Activated T-cell treated with anti-CD3 and anti-CD28 coated beads, Interleukin-2, amount 50 U/mL, for 4 hours (primary cell): ENCODE data around the gene SRM. TPM values are rescaled to one million over a fixed set of nuclear protein-coding genes. Genes with fewer than 3 reads are reported as not detected.
"Not testable (repeated sequence)": the region's sequence is repeated elsewhere in the genome, so short reads cannot be mapped to it uniquely, and the experiment has no call there.

Experiments
- ATAC-seq, 2 donors: fragments of 200-7000 bp; cut with Tn5 transposase; one replicate each; pipeline ENCODE4 v1.10.0; 2021
- DNase-seq: peaks from one replicate; pipeline ENCODE4 v3.0.0-alpha.2; 2020
- H3K27me3 Mint-ChIP-seq: one replicate; pipeline ENCODE4 v1.8.0; 2021; ENCODE audit warnings: low read depth, mixed read lengths
- H3K36me3 Mint-ChIP-seq: one replicate; pipeline ENCODE4 v1.8.0; 2022; ENCODE audit warnings: mixed read lengths; ENCODE audit not compliant: insufficient read depth
- H3K4me1 Mint-ChIP-seq: one replicate; pipeline ENCODE4 v1.8.0; 2021; ENCODE audit warnings: low read depth, mixed read lengths
- H3K4me3 Mint-ChIP-seq: one replicate; pipeline ENCODE4 v1.8.0; 2021; ENCODE audit warnings: mild to moderate bottlenecking, moderate library complexity, mixed read lengths
- H3K9me3 Mint-ChIP-seq: one replicate; pipeline ENCODE4 v1.8.0; 2021; ENCODE audit warnings: mixed read lengths
- total RNA-seq, 3 donors: library from RNA; stranded (reverse); gene quantifications; one replicate each; pipeline ENCODE4 v1.2.1, GENCODE V29; 2021

SRM gene
- total RNA-seq, 3 donors from 2014 or later: 622 to 706 (median 667) TPM

DNA sequence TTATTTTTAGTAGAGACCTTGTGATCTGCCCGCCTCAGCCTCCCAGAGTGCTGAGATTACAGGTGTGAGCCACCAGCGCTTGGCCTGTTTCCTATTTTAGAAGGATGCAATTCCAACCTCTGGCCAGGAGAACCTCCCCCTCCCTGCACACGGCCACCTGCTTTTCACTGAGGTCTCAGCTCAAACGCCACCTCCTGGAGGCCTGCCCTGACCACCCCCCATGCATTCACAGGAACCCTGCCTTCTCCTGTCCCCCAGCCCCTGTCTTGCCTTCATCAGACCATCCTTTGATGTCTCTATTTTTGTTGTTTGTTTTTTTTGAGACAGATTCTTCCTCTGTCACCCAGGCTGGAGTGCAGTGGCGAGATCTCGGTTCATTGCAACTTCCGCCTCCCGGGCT lies 2.3 kb downstream of the SRM start:
- peak overlapping the region; percentile 97 for H3K4me3 Mint-ChIP-seq
- DNase-seq (no peak), ATAC-seq (no peak)
- no peaks in the 10 kb centered on the region for H3K9me3 Mint-ChIP-seq
- peaks cover 17% of the 10 kb centered on the region for H3K36me3 Mint-ChIP-seq
- H3K4me1 Mint-ChIP-seq: peaks cover 25% of the 10 kb centered on the region
- H3K27me3 Mint-ChIP-seq: no peaks in the 10 kb centered on the region

DNA sequence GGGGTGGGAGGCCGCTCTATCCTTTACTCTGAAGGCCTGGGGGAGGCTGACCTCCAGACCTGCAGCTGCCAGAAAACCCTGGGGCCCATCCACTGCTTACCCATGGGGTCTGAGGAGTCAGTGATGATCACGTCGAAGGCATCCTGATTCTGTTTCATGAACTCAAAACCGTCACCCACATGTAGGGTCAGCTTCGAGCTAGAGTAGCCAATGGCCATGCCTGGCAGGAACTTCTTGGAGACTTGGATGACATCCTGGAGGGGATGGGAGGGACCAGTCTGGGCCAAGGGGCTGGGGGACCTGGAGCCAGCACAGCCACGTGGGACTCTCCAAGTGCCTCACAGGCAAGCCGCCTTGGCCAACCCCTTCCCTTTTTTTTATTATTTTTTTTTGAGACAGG lies 3.3 kb downstream of the SRM start:
- peaks cover 17% of the 10 kb centered on the region for H3K36me3 Mint-ChIP-seq
- ATAC-seq (no peak), DNase-seq (no peak)
- no peak overlapping the region for H3K4me3 Mint-ChIP-seq
- no peaks in the 10 kb centered on the region for H3K27me3 Mint-ChIP-seq
- peaks cover 20% of the 10 kb centered on the region for H3K4me1 Mint-ChIP-seq
- H3K9me3 Mint-ChIP-seq: no peaks in the 10 kb centered on the region

DNA sequence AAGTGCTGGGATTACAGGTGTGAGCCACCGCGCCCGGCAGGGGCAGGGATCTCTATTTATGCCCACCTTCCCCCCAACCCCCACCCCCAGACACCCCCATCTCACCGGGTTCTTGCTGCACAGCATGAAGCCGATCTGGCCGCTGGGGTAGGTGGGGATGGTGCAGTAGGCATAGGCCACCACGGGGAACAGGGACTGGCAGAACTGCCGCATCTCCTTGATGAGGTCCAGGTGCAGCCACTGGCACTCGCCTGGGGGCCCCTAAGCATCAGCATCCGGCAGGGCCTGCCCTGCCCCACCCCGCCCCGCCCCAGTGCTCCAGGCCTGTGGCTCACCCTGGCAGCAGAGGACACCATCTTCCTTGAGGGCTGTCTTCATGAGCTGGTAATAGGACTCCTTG lies 4.1 kb downstream of the SRM start:
- DNase-seq (no peak), ATAC-seq (no peak)
- H3K27me3 Mint-ChIP-seq: no peaks in the 10 kb centered on the region
- H3K9me3 Mint-ChIP-seq: no peaks in the 10 kb centered on the region
- H3K4me1 Mint-ChIP-seq: peaks cover 13% of the 10 kb centered on the region
- peaks cover 17% of the 10 kb centered on the region for H3K36me3 Mint-ChIP-seq
- no peak overlapping the region for H3K4me3 Mint-ChIP-seq

DNA sequence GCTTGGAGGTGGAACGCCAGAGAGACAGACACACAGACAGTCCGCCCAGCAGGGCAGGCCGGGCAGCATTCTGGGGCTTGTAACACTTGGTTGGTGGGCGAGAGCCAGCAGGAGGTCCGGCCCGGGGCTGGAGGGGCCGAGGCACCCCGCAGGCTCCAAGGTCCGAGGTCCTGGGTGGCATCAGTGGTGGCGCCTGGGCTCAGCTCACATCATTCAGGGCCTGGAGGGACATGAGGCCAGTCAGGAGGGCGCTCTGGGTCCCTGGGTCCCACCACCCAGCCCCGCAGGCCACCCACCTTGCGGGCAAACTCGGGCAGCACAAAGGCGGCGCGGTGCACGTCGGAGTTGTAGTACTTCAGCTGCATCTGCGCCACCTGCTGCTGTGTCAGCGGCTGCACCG lies 5.2 kb downstream of the SRM start:
- Mint-ChIP-seq H3K36me3 (peaks cover 17% of the 10 kb centered on the region), H3K4me3 (no peak overlapping the region), H3K4me1 (peaks cover 10% of the 10 kb centered on the region), H3K9me3 (no peaks in the 10 kb centered on the region), H3K27me3 (no peaks in the 10 kb centered on the region)
- ATAC-seq (no peak), DNase-seq (no peak)

DNA sequence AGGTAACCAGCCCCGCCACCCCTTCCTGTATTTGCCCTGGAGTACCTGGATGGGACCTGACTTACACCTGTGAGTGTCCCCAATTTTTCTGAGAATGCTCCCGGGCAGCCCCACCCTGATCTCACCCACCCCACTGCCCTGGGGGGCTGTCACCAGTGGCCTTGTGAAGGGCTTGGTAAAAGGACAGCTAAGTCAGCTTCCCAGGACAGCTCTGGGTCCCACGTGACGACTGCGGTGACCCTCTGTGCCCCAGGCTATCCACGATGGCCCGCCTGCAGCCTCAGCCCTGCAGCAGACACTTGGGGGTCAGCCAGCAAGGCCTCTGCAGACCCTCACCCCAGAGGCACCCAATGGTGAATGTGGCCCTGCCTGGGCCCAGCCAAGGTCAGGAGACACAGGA lies 5.6 kb downstream of the SRM start:
- Mint-ChIP-seq H3K36me3 (peaks cover 17% of the 10 kb centered on the region), H3K4me1 (peaks cover 10% of the 10 kb centered on the region), H3K4me3 (no peak overlapping the region), H3K9me3 (no peaks in the 10 kb centered on the region), H3K27me3 (no peaks in the 10 kb centered on the region)
- no peak for ATAC-seq
- no peak for DNase-seq

DNA sequence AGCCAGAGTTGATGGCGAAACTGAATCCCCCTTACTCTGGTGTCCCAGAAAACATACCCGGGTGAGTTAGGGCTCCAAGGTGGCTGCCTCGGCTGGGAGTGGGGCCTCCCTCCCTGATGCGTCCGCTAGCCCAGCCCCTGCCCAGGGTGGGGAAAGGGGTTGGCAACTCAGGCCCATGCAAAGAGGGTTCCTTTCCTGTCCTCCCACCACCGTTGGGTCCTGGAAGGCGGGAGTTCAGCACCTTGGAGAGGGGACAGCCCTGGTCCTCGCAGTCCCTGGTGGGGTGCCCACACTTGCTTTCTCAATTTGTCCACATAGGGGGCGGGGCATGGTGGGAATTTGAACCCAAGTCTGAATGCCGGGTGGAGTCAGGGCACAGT lies 6.1 kb downstream of the SRM start:
- no peaks in the 10 kb centered on the region for H3K9me3 Mint-ChIP-seq
- DNase-seq (no peak), ATAC-seq (peak; percentile 7 to 18)
- H3K27me3 Mint-ChIP-seq: no peaks in the 10 kb centered on the region
- H3K4me1 Mint-ChIP-seq: peaks cover 8% of the 10 kb centered on the region
- H3K36me3 Mint-ChIP-seq: peaks cover 13% of the 10 kb centered on the region
- no peak overlapping the region for H3K4me3 Mint-ChIP-seq

DNA sequence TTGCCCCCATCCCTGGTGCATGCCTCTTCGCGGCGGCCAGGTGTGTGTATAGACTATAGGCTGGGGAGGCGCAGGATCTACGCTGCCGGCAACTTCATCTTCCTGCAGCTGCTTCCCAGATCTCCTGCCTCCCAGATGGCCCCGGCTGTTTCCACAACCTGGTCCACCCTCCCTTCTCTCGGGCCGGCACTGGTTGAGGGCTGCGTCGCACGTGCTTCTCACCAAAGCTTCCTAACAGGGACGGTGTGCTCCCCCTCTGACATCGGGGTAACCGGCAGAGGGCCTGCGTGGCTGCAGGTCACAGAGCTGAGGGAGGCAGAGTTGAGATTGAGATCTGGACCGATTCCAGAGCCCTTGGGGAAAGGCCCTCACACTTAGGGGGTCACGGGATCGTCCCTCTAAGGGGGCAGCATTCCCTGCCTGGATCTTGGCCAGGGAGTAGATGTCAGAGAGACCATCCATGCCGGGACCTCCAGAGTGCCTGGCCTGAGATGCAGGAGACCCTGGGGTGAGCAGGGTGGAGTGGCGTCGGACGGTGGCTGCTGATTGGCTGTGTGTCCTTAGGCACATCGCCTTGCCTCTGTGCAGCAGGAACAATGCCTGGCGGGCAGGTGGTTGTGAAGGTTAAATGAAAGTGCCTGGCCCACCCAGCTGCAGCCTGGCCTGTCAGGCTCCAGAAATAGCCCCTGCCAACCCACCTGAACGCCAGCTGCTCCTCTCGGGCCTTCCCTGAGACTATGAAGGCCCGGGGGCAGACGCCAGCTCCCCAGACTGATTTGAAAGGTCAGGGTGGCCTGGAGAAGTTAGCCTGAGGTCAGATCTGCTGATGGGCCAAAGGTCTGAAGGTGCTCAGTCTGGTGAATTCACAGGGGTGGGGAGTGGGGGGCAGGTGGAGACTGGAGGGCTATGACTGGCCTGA lies 6.7 kb downstream of the SRM start:
- peaks cover 10% of the 10 kb centered on the region for H3K36me3 Mint-ChIP-seq
- peaks cover 3% of the 10 kb centered on the region for H3K4me1 Mint-ChIP-seq
- H3K4me3 Mint-ChIP-seq: no peak overlapping the region
- H3K27me3 Mint-ChIP-seq: no peaks in the 10 kb centered on the region
- H3K9me3 Mint-ChIP-seq: no peaks in the 10 kb centered on the region
- no peak for DNase-seq
- ATAC-seq: peak; percentile 9 to 27

DNA sequence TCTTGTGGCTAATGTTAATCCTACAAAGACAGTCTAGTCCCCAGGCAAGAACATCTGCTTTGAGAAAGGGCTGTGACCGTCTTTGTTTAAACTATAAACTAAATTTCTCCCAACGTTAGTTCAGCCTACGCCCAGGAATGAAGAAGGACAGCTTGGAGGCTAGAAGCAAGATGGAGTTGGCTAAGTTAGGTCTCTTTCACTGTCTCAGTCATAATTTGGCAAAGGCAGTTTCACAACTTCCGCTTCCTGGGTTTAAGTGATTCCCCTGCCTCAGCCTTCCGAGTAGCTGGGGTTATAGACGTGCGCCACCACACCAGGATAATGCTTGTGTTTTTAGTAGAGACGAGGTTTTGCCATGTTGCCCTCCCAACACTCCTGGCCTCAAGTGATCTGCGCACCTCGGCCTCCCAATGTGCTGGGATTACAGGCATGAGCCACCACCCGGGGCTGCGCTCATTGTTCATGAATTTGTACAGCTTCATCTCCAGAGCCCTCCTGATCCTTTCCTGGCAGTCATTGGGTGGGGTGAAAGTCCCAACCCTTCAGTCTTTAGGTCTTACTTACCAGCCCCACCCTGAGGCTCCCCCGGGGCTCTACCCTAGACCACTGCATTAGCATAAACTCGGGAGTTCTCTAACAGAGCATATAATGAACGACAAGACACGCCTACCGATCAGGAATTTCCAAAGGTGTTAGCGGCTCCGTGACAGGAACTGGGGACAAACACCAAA lies 7.9 kb downstream of the SRM start:
- H3K36me3 Mint-ChIP-seq: peaks cover 4% of the 10 kb centered on the region
- peaks cover 2% of the 10 kb centered on the region for H3K4me1 Mint-ChIP-seq
- no peak for DNase-seq
- no peaks in the 10 kb centered on the region for H3K9me3 Mint-ChIP-seq
- H3K27me3 Mint-ChIP-seq: no peaks in the 10 kb centered on the region
- H3K4me3 Mint-ChIP-seq: no peak overlapping the region
- ATAC-seq: no peak

DNA sequence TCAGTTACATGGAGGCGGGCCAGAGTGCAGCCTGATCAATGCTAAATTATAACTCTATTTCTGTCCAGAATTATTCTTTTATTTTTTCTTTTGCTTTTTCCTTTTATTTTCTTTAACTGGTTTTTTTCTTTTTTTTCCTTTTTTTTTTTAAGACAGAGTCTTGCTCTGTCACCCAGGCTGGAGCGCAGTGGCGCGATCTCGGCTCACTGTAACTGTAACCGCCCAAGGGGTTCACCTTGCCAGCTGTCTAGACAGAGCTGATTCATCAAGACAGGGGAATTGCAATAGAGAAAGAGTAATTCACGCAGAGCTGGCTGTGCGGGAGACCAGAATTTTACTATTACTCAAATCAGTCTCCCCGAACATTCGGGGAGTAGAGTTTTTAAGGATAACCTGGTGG lies 8.7 kb downstream of the SRM start:
- ATAC-seq, H3K9me3 Mint-ChIP-seq, H3K4me3 Mint-ChIP-seq, DNase-seq, H3K36me3 Mint-ChIP-seq, H3K27me3 Mint-ChIP-seq, H3K4me1 Mint-ChIP-seq: not testable (repeated sequence)

DNA sequence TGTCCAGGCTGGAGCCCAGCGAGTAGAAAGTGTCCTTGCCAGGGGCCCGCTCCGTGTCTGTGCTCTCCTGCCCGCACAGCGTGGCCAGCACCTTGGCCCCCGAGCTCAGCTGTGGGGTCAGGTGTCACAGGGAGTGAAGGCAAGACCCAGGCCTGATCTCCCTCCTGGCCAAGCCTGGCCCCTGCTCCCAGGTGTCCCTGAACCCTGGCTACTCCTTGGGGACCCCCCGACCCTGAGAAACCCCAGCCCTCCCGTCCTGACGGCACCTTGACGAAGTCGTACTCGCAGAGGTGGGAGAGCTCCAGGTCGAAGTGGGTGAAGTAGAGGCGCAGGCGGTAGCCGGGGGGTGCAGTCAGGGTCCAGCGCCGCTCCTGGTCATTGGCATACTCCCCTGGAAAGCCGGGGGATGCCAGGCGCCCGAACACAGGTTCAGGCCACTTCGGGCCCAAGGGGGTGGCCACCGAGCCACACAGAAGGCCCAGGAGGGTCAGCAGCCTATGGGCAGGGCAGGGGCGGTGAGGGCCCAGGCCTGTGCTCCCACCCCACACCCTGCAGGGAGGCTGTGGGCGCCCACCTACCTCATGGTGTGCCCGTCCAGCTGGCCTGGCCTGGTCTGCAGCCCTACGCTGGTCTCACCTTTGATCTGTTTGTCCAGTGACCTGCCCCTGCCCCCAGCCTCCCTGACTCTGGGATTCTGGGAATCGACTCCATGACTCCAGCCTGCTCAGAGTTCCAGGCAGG lies 13.0 kb downstream of the SRM start, which contains the start of gene MASP2:
Gene MASP2 (minus strand): TSS at position 615 of the 741 bp plus-strand sequence. CDS start 32 bp downstream, at position 583.
- ATAC-seq (no peak), DNase-seq (no peak)
- Mint-ChIP-seq H3K36me3 (no peaks in the 10 kb centered on the region), H3K4me1 (no peaks in the 10 kb centered on the region), H3K9me3 (no peaks in the 10 kb centered on the region), H3K4me3 (no peak within 1 kb of the TSS), H3K27me3 (no peaks in the 10 kb centered on the region)

DNA sequence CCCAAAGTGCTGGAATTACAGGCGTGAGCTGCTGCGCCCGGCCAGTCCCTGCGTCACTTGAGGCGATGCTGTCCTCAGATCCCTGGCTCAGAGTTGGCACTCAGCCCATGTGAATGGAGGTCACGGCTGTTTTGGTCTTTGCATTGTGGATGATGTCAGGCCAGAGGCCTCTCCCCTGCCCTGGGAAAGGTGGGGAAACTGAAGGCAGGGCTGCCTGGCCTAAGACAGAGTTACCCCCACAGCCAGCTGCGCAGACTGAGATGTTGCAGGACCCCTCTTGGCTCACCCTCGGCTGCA lies 13.6 kb downstream of the SRM start:
- DNase-seq (no peak), ATAC-seq (no peak)
- Mint-ChIP-seq H3K27me3 (no peaks in the 10 kb centered on the region), H3K4me1 (no peaks in the 10 kb centered on the region), H3K4me3 (no peak overlapping the region), H3K36me3 (no peaks in the 10 kb centered on the region), H3K9me3 (no peaks in the 10 kb centered on the region)

DNA sequence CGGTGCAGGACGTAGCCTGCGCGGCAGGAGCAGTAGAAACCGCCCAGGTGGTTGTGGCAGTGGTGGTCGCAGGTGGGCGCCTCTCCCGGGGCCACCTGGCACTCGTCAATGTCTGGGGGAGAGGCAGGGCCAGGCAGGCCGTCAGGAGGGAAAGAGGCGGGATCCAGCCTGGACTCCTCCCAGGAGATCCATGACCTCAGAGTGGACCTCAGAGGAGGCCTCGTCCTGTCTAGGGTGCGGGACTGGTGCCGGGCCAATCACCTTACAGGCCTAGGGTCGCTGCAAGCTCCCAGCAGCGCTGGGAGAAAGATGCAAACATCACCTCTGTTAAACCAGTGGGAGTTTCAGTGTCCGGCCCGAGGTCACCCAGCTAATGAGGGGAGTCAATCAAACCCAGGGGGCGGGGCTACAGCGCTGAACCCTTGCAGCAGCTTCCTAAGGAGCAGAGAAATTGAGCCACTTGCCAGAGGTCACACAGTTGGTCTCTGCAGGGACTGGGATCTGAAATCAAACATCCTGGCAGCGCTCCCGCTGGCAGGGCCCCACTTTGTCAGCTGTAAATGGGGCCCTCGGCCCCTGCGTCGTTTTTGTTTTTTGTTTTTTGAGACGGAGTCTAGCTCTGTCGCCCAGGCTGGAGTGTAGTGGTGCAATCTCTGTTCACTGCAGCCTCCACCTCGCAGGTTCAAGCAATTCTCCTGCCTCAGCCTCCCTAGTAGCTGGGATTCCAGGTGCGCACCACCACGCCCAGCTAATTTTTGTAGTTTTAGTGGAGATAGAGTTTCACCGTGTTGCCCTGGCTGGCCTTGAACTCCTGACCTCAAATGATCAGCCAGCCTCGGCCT lies 14.2 kb downstream of the SRM start:
- ATAC-seq (no peak), DNase-seq (no peak)
- H3K27me3 Mint-ChIP-seq: no peaks in the 10 kb centered on the region
- H3K36me3 Mint-ChIP-seq: no peaks in the 10 kb centered on the region
- no peaks in the 10 kb centered on the region for H3K9me3 Mint-ChIP-seq
- H3K4me3 Mint-ChIP-seq: no peak overlapping the region
- no peaks in the 10 kb centered on the region for H3K4me1 Mint-ChIP-seq

DNA sequence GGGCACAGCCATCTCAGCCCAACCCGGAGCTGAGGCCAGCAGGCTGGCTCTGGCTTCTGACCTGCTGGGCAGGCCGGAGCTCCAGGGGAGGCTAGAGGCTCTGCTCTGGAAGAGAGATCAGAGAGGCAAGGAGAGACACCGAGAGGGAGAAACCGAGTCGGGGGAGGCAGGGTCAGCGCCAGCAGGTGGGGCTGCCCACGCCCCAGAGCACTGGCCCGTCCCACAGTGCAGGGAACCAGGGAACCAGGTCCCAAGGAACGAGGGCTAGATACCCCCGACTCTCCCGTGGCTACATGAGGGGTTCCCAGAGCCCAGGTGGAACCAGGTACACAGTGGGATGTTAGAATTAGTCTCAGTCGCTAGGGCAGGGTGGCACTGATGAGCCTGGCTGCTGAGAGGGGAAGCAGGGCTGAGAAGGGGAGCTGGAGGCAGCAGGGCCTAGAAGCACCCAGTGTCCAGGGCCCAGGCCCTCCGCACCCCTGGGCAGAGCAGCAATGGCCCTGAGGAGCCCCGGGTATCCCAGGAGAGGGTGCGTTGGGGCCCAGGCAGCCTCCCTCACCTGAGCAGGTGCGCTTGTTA lies 14.9 kb downstream of the SRM start:
- Mint-ChIP-seq H3K4me1 (no peaks in the 10 kb centered on the region), H3K9me3 (no peaks in the 10 kb centered on the region), H3K36me3 (no peaks in the 10 kb centered on the region), H3K4me3 (no peak overlapping the region), H3K27me3 (no peaks in the 10 kb centered on the region)
- ATAC-seq: peak in 1 of 2 donors; percentile 23
- no peak for DNase-seq
